Fibroblast of upper back skin (primary cell): ENCODE measurements around the gene GZMM.
A peak's percentile ranks its signal among the peaks of the same experiment; 100 is the strongest.

Experiments used
- DNase-seq: peaks from one replicate; pipeline ENCODE4 v3.0.0-alpha.2; 2013

Gene GZMM

DNA sequence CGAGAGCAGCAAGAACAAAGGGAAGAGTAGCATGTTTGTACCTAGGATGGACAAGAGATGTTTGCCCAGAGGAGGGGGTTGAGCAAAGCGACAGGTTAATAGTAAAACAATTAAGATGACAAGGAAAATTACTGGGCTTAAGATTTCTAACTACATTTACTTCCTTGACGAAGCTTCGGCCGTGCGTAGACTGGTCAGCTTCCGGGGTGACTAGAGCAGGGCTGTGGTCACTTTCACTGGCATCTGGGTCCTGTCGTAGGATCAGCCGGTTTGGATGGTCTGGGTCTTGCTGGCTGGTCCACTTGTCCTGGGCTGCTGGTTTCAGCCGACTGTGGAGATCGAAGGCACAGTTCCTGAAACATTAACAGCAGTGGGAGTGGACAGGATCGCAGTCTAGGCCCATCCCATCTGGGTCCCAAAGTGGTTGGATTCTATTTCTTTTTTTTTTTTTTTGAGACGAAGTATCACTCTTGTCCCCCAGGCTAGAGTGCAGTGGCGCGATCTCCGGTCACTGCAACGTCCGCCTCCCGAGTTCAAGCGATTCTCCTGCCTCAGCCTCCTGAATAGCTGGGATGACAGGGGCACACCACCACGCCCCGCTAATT, 23.5 kb downstream of the GZMM start:
- DNase-seq = no peak

DNA sequence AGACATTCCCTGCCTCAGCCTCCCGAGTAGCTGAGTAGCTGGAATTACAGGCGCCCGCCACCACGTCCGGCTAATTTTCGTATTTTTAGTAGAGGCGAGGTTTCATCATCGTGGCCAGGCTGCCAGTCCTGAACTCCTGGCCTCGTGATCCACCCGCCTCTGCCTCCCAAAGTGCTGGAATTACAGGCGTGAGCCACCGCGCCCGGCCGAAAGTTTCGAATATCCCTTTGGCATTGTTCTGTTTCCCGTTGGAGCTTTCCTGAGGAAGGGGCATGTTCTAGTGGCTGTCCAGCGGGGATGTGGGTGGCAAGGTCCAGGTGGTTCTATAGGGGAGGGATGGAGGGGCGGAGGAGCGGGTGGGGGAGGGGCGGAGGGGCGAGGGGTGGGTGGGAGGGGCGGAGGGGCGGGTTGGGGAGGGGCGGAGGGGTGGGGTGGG, 26.4 kb downstream of the GZMM start:
- no peak for DNase-seq

DNA sequence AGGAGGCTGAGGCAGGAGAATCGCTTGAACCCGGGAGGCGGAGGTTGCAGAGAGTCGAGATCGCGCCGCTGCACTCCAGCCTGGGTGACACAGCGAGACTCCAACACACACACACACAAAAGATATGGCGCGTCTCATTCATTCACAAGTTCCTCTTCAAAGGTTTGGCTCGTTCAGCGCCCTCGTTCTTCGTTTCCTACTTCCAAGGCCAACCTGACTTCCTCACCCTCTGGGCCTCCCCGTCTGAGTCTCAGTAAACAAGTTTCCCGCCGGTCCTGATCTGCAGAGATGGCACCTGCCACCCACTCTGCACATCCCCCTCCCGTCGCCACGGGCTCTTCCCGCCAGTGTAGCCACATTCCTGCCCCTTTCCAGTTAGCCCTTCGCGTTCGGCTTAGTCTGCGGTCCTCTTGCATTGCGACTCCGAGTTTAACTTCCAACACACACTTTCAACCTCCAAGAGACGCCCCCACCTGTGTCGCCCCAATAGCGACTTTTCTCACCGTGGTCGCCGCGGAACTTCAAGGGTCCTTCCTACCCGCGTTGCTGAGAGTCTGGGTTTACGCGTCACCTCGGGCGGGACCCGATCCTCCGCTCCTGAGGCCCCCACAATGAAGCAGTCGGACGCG, 27.2 kb downstream of the GZMM start:
- no peak for DNase-seq

DNA sequence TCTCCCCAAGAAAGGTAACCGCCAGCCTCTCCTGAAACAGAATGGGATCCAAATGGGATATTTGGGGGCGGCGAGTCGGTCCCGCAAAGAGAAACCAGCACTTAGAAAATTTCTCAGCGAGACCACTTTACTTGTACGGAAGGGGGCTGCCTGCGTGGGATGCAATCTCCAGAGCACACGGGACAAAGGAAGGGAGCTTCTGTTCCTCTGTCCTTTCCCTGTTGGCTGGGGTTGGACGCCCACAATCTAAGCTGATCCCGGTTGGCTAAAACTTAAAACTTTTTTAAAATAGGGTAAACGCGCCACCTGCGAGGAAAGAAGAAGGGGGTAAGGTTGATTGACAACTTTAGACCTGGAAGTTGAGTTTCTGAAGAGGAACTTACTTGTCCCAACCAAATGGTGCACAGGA, 27.7 kb downstream of the GZMM start:
- DNase-seq = no peak

DNA sequence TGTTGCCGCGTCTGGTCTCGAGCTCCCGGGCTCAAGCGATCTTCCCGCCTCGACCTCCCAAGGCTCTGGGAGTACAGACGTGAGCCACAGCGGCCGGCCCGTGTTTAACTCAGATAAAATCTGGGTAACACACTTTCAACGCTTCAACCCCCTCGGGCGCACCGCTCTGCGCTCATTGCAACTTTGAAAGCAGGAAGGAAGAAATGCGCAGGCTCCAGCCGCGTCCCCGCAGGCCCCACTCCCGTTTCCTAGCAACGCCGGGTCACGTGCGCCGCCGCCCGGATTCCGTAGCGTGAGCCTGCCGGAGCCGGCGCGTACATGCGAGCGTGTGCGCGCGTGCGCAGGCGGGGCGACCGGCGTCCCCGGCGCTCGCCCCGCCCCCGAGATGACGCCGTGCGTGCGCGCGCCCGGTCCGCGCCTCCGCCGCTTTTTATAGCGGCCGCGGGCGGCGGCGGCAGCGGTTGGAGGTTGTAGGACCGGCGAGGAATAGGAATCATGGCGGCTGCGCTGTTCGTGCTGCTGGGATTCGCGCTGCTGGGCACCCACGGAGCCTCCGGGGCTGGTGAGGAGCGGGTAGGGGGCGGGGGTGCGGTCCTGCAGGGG, 28.4 kb downstream of the GZMM start, which contains the start of gene BSG:
BSG (plus strand) TSS at position 457 of the 603 bp plus-strand sequence; CDS start at position 496, 39 bp downstream.
- DNase-seq = peak; percentile 97

DNA sequence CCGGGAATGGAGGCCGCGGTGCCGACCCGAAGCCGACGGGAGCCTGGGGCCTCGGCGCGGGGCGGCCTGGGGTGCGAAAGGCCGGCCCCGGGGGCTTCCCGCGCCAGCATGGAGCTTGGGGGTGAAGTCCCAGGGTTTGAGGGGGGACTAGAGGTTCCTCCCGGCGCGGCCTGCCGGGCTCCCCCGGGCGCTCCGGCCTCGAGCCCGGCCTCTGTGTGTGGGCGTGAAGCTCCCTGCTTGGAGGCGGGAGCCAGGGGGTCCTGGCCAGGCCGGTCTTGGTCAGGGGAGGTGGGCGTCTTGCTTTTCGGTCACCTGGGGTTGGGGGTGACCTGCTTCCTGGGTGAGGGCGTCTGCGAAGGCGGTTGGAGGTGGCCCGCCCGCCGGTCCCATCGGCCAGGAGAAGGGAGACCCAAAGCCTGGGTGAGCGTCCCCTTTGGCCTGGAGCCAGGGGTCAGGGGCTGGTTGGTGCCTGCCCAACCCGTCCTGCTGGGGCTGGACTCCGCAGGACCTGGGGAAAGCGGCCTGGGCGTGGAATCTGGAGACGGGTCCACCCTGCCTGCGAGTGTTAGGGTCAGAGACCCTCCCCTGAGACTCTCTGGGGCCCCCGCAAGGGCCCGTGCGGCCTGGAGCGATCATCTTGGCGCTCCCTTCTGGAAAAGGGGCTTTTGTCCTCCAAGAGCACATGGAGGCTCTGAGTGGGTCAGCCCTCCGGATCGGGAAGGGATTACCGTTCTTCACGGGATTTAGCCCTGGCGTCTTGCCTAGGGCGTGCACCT, 29.1 kb downstream of the GZMM start:
- peak; percentile 55 for DNase-seq

DNA sequence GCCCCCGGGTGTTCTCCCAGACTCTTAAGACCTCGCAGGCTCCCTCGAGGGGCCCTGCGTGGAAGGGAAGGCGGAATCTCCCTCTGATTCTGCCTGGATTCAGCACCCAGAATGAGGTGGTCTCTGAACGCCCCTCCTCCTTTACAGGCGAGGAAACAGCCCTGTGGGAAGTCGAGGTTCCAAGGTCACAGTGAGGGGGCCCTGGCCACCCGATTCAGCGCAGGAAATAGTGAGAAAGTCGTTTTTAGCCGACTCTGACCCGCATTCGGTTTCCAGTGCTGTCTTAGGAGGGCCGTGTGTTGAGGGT, 29.6 kb downstream of the GZMM start:
- no peak for DNase-seq

DNA sequence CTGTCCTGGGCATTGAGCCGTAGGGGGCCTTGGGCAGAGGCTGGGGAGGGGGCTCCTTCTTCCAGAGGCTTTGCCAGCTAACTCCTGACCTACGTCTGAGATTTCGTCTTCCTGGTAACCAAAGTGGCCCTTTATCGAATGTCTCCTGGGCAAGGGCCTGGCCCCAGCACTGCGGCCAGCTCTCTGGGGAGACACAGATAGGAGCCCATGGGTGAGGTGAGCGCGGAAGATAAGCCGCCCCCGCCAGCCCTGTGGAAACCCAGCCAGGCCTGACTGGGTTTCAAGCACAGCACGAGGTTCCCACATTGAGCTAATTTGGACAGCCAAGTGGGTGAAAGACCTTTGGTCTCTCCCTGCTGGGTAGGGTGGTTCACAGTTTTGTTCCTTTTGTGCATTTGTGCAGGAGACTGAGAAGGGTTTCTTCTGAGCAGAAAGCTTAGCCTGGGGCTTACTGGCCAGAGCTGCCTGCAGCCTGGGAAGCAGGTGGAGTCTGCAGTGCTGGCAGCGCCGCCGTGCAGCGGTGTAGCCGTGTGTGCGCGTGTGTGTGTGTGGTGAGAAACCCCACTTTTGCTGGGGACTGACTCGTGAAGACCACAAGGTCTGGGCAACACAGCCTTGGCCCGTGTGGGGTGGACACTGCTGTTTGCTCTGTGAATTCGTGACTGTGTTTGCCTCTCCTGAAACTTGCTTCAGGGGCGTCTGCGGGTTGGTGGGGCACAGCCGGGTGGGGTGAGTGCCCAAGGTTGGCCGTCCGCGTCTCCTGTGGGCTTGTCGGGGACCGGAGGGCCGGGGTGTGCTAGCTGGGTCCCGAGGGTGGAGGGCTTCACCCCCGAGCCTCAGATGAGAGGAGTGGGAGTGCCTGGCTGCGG, 31.0 kb downstream of the GZMM start:
- DNase-seq = no peak

DNA sequence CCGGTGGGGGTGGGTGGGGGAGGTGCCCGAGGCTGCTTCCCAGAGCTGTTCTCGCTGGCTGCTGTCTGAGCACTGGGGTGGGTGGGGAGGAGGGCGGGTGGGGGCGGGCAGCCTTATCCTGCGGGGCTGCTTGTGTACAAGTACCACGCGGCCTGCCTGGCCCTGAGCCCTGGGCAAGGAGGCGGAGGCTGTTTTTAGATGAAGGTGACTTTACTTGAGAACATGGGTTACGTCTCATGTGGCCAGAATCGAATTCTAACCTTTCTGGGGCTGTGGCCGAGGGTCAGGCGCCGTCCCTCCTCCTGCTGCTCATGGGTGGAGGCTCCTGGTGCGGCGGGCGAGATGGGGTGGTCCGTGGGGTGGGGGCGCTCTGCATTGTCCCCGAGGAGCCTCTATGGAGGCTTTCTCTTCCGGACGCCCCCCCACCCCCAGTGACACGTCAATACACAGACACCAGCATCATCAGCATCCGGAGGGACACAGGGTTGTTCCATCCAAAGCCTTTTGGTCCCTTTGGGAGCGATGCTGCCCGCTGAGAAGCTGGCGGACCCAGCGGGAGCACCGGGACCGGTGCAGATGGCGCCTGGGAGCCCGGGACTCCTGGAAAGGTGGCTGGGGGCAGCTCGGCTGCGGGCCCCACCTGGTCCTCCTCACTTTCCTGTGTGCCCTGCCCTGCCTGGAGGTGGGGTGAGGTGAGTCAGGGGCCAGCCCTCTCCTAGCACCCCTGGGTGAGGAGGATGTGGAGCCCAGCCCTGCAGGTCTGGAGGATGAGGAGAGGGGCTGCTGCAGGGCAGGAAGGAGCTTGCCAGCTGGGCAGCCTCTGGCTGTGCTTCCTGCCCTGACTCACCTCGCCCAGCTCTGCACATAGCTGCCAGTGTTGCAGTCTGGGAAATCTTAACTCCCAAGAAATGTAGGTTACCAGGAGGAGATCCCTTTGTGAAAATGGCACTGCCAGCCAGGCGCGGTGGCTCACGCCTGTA, 32.0 kb downstream of the GZMM start:
- DNase-seq = no peak

DNA sequence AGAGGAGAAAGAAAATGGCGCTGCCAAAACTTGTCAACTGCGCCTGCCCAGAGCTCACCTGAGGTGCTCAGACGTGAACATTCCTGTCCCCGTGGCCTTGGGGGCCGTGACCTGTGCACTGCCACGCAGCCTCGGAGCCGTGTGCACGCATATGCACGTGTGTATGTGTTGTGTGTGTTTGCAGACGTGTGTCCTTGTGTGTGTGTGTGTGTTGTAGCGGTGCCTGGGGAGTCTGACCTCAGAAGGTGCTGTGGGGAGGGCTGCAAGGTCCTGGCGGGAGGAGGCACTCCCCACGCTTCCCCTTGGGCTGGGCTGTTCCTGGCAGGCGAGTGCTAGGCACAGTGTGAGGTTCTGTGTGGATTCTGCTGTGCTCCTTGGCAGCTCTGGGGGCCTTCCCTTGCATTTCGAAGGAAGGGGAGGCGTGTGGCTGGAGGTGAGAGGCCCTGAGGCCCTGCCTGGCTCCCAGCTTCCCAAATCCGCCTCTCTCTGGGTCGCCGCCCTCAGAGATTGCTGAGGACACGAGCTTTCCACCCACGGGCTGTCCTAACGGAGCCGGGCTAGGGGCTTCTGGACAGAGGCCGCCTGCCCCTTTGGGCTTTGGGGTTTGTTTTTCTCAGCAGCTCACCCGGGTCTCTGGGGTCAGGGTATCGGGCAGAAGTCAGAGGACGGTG, 33.0 kb downstream of the GZMM start:
- DNase-seq = no peak

DNA sequence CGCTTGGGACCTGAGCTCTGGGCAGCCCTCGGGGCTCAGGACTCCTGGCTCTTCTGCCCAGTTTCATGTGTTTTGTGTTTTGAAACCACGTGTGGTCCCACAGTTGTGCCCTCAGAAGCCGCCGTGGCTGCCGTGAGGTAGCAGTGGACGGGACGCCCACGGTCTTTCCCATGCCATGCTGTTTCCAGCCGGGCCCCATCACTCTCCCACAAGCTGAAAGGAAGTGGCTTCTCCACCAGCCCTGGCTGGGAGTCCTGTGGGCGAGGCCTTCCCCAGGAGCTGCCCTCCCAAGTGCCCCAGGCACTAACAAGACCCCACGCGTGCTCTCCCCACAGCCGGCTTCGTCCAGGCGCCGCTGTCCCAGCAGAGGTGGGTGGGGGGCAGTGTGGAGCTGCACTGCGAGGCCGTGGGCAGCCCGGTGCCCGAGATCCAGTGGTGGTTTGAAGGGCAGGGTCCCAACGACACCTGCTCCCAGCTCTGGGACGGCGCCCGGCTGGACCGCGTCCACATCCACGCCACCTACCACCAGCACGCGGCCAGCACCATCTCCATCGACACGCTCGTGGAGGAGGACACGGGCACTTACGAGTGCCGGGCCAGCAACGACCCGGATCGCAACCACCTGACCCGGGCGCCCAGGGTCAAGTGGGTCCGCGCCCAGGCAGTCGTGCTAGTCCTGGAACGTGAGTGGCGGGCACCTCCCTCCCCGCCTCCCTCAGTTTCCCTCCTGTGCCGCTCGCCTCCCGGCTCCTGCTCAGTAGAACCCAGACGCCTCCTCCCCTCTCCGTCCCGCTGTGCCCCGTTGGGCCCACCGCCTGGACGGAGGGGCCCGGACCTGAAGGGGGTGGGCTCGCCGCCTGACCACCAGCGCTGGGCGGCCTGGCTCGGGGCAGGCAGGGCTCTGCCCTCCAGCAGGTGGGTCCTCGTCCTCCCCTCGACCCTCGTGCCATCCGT, 33.9 kb downstream of the GZMM start:
- DNase-seq = no peak

DNA sequence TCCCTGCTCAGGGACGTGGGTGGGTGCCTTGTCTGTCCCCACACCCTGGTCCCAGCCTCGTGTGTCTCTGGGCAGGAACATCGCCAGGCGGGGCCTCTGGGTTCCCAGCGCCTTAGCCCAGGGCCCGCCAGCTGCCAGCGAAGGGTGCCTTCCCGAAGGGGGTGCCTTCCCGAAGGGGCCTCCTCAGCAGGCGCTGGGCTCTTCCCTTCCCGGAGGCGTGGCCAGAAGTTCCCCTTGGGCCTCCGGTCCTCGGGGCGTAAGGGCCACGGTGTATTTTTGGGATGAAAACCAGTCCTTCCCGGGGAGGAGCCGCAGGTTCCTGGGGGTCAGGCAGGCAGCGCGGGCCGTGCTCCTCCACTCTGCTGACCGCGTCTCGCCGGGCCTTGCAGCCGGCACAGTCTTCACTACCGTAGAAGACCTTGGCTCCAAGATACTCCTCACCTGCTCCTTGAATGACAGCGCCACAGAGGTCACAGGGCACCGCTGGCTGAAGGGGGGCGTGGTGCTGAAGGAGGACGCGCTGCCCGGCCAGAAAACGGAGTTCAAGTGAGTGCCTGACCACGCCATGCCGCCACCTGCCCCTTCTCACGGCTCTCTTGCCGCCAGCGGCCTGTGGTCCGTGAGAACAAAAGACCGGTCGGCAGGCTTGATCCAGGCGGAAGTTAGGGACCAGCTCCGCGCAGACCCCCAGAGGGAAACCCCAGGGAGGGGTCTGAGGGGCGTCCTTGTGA, 35.4 kb downstream of the GZMM start:
- DNase-seq = no peak

DNA sequence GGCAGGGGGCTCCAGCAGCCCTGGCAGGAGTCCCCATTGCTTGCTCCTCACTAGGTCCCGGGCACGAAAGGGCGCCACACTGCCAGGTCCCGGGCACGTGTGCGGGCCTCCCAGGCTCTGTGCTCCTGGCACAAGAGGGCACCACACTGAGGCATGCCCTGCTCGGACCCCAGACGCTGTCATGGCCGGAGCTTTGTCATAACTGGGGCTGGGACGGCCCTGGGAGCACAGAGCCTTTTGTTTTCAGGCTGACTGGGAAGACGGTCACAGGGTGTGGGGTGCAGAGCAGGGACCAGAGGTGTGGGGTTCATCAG, 35.9 kb downstream of the GZMM start:
- DNase-seq = no peak

DNA sequence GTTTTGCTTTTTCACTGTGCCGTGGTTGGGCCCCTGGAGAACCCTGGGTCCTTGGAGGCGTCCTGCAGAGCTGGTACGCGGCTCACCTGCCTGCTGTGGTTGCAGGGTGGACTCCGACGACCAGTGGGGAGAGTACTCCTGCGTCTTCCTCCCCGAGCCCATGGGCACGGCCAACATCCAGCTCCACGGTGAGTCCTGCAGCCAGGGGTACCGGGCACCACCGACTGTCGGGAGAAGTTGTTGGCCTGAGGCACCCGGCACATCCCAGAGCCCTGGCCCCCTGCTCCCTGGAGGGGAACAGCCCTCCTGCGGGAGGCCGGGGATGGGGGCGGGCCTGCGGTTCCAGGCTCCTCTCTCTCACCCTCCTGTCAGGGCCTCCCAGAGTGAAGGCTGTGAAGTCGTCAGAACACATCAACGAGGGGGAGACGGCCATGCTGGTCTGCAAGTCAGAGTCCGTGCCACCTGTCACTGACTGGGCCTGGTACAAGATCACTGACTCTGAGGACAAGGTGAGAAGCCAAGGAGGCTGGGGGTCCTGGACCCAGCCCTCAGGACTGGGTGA, 36.5 kb downstream of the GZMM start:
- no peak for DNase-seq

DNA sequence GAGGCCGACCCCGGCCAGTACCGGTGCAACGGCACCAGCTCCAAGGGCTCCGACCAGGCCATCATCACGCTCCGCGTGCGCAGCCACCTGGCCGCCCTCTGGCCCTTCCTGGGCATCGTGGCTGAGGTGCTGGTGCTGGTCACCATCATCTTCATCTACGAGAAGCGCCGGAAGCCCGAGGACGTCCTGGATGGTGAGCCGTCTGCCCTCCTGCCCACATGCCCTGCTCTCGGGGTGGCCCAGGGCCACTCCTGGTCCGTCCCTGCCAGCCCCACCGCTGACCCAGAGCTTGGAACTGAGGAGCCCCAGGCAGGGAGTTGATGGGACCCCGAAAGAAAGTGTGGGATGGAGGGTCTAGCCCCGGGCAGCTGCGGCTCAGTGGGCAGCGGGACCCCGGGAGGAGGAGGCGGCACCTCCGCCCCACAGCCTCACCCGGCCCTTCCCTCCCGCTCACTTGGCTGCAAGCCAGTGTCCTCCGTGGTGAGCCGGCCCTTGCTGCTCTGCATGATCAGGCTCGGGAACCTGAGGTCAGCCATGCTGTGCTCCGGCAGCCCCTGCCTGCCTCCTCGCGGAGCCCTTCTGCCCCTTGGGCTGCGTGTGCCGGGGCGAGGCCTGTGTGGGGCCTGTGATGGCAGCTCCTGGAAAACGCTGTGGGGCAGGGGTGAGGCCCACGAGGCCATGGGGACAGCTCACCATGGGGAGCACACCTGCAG, 37.7 kb downstream of the GZMM start:
- no peak for DNase-seq

DNA sequence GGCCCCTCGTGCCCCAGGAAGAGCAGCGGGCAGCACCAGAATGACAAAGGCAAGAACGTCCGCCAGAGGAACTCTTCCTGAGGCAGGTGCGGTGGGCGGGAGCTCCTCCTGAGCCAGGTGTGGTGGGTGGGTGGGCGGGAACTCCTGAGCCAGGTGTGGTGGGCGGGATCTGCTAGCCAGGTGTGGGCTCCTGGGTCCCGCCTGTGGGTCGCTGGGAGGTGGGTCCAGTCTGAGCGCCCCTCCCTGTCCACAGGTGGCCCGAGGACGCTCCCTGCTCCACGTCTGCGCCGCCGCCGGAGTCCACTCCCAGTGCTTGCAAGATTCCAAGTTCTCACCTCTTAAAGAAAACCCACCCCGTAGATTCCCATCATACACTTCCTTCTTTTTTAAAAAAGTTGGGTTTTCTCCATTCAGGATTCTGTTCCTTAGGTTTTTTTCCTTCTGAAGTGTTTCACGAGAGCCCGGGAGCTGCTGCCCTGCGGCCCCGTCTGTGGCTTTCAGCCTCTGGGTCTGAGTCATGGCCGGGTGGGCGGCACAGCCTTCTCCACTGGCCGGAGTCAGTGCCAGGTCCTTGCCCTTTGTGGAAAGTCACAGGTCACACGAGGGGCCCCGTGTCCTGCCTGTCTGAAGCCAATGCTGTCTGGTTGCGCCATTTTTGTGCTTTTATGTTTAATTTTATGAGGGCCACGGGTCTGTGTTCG, 38.8 kb downstream of the GZMM start:
- DNase-seq = no peak

DNA sequence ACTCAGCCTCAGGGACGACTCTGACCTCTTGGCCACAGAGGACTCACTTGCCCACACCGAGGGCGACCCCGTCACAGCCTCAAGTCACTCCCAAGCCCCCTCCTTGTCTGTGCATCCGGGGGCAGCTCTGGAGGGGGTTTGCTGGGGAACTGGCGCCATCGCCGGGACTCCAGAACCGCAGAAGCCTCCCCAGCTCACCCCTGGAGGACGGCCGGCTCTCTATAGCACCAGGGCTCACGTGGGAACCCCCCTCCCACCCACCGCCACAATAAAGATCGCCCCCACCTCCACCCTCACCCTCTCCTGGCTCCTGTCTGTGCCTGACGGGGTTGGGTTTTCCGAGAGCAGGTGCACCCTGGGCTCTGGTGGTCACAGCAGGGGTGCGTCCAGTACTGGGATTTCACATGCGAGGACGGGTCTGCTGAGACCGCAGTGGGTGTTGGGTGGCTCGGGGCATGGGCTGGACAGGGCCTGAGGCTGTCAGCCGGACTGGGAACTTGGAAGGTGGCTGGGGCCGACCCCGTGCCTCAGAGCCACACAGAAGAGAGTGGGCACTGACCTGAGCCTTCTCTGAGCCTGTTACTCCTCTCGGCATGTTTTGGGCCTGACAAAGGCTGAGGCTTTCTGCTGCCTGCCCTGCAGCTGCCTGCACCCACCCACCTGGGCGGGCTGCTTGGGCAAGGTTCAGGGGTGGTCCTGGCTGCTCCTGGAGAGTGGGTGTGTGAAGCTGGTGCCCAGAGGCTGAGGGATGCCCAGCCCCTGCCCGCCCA, 39.5 kb downstream of the GZMM start:
- no peak for DNase-seq
